ENCODE data around the gene OR2A25.
"Not testable (repeated sequence)": the region's sequence is repeated elsewhere in the genome, so short reads cannot be mapped to it uniquely, and the experiment has no call there.

OR2A25 gene, protein sequence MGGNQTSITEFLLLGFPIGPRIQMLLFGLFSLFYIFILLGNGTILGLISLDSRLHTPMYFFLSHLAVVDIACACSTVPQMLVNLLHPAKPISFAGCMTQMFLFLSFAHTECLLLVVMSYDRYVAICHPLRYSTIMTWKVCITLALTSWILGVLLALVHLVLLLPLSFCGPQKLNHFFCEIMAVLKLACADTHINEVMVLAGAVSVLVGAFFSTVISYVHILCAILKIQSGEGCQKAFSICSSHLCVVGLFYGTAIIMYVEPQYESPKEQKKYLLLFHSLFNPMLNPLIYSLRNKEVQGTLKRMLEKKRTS

DNA sequence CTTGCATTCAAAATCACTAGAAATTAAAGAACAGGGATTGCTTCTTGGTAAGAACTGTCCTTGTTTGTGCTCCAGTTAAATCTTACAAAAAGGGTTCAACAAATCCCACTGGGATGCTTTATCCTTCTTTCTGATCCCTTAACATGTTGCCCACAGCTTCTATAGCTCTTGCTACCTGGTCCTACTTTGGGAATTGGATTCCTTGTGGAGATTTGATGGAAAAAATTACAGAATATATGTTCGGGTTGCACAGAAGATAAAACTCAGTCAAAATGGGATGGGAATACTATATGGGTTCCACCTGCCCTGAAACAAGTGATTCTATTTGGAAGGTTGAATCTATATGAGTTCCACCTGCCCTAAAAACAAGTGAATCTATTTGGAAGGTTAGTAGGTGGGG is at the start of gene OR2A25:
OR2A25 (plus strand) TSS at position 301 of the 400 bp plus-strand sequence. CDS start 4,409 bp downstream, outside the sequence.
- DNase-seq (ENCODE audit: low spot score): no peak

GRCh38 chr7:144020340-144020739 is 49.3 kb upstream of the OR2A25 start:
- DNase-seq (ENCODE audit: low spot score): no peak

DNA sequence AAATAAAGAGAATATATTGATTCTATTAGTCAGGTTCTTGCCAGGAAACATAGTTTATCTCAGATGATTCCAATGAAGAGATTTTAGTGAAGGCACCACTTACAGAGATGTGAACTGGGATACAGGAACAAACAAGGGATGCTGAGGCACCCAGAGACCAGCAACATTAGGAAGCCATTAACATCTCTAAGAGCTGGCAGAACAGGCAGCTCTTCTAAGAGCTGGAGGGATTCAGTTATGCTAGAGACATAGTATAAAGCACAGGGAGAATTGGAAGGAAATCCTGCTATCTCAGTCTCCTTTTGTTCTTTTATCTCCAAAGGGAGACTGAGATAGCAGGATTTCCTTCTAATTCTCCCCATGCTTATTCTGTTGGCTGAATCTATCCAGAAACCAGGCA is 47.4 kb upstream of the OR2A25 start:
- DNase-seq (ENCODE audit: low spot score): no peak

DNA sequence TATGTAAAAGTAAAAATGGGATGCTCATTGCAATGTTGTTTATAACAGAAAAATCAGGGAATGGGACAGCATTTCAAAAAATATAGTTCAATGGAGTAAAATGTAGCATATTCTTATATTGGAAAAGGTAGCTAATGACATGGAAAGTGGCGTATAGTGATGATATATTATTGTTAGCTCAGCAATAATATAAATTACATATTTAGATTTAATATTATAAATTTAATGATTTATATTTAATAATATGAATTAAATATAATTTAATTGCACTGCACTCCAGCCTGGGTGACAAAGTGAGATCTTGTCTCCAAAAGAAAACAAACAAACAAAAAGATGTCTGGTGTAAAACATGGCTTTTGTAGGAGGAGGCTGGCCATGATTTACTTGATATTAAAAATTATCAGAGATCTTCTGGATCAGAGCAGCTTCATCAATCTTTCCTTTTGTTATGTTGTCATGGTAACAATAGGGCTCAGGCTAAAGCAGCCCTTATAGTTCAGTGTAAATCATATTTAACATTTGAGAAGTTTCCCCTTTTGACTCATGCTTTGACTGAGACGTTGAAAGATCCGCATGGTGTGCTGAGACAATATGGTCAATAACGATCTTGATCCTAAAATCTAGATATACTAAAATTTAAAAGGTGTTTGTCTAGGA is 46.3 kb upstream of the OR2A25 start:
- no peak for DNase-seq (ENCODE audit: low spot score)

GRCh38 chr7:144024213-144024612 is 45.4 kb upstream of the OR2A25 start:
- no peak for DNase-seq (ENCODE audit: low spot score)

DNA sequence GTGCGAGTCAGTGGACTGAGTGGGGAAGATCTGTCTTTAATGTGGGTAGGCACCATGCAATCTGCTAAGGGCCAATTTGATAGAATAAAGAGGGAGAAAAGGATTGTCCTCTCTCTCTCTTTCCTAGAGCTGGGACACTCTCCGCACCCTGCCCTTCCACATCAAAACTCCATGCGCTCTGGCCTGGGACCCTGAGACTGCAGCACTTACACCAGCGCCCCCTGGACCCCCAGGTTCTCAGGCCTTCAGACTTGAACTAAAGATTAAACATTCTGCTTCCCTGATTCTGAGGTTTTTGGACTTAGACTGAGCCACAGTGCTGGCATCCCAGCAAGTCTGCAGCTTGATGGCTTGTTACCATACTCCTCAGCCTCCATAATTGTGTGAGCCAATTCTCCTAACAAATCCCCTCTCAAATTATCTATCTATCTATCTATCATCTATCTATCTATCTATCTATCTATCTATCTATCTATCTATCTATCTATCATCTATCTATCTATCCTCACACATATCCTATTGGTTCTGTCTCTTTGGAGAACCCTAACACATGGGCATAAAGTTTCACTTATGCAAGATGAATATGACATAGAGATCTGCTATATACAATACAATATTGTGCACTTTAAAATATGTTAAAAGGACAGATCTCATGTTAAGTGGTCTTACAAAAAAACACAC is 43.3 kb upstream of the OR2A25 start:
- no peak for DNase-seq (ENCODE audit: low spot score)

DNA sequence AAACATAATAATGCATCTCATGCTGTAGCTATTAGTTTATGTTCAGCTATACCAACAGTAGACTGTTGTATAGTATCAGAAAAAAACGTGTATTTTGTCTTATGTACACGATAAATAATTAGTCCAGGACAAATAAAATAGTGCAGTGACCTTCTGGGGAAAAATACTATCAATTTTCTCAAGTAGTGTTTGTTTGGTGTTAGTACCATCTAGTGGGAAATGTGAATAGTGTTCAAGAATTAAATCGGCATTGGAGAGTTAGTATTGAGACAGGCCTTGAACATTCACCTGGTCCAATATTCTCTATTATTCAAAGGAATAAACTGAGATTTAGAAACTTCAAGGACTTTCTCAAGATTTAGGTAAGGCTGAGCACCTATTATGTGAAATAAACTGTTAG is 42.5 kb upstream of the OR2A25 start:
- DNase-seq (ENCODE audit: low spot score): peak; percentile 42

DNA sequence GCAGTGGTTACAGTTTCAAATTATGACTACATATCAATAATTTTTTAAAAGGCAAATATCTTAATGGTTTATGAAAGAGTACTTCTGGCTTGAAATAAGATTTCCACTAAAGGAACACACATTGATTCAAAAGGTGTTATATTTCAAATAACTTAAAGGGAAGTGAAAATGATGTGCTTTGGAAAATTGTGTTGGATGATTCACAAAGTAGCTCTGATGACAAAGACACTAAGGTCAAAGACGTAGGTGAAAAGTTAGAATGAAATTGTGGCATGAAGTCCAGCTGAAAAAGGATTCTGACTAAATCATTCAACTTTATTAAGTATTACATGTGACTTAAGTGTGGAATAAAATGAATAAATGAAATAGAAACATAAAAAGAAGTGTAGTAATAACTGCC is 41.6 kb upstream of the OR2A25 start:
- no peak for DNase-seq (ENCODE audit: low spot score)

DNA sequence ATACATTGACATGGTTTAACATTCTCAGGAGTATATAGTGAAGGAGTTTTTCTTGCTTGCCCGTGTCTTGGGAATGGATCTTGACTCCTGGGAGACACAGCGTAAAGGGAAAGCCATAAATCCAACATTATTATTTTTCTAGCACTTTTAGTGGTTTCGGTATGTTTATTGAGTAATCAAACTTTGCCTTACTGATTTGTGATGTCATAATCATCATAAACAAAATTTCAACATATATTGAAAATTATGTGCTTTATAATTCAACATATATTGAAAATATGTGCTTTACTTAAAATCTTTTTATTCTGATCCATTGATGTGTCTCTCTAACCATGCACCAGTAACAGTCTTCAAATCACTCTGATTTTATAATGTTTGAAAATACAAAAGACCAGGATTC is 41.1 kb upstream of the OR2A25 start:
- DNase-seq (ENCODE audit: low spot score): no peak

DNA sequence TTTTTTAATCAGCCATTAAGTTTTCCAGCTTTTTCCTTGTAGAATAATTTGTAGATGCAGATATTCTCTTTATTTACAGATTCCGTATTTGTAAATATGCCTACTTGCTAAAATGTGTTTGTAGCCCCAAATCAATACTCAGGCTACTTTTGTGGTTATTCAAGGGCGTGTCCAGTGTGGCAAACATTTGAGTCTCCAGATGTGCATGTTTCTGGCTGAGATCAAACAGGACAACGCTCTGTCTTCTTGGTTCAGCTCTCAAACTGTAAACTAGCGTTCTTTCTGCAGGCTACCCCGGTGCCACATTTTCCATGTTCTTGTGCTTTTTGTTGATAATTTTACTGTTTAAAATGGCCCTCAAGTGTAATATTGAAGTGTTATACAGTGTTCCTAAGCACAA is 37.1 kb upstream of the OR2A25 start:
- DNase-seq (ENCODE audit: low spot score): no peak

GRCh38 chr7:144032985-144033709 is 36.5 kb upstream of the OR2A25 start:
- no peak for DNase-seq (ENCODE audit: low spot score)

DNA sequence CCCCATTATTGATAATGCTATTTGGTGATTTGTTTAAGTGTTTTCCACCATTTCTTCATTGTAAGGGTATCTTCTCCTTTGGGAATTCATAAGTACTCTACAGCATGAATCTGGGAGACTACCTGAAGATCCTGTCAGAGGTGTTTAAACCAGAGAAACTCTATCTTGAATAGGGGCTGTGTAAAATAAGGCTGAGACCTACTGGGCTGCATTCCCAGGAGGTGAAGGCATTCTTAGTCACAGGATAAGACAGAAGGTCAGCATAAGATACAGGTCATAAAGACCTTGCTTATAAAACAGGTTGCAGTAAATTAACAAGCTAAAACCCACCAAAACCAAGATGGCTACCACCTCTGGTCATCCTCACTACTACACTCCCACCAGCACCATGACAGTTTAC is 34.2 kb upstream of the OR2A25 start:
- no peak for DNase-seq (ENCODE audit: low spot score)

- no peak for DNase-seq (ENCODE audit: low spot score)
Observed at GRCh38 chr7:144036302-144036885, 33.2 kb upstream of the OR2A25 start.

- no peak for DNase-seq (ENCODE audit: low spot score)
Observed at GRCh38 chr7:144037414-144038035, 32.1 kb upstream of the OR2A25 start.

GRCh38 chr7:144038887-144039286 is 30.7 kb upstream of the OR2A25 start:
- no peak for DNase-seq (ENCODE audit: low spot score)

- DNase-seq (ENCODE audit: low spot score): no peak
Observed at GRCh38 chr7:144048648-144049047, 21.0 kb upstream of the OR2A25 start, which contains the start of gene OR2A5. Gene OR2A5 (plus strand): TSS chr7:144048948. CDS start chr7:144050402, 1,454 bp downstream.

DNA sequence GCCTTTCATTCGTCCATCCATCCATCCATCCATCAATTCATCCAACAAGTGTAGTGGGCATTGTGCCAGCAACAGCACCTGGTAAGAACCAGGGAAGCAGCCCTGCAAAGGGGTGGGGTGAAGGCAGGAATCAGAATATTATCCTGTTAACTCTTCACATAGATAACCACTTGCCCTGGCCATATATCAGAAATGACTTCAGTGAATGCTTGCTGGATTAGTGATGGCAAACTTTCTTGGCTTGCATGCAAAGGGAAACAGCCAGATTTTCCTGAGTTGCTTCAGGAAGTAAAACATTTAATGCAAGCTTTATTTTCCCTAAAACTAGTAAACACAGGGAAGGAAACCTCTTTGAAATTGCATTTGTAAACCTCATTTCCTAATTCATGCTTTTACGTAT is 20.1 kb upstream of the OR2A25 start:
- no peak for DNase-seq (ENCODE audit: low spot score)

DNA sequence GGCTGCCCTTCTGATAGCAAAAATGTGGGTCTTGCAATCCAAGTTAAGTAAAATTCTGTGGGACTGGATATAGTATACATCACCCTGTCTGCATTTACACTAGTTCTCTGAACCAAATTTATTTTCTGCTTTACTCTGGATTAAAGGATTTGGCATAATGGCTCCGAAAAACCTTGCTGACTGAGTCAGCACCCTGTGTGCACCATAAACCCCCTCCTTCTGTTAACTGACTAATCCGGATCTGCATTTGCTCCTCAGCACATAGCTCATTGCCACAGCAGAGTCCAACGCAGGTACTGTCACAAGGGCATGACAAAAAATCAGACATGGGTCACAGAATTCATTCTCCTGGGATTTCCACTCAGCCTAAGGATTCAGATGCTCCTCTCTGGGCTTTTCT is 19.5 kb upstream of the OR2A25 start:
- DNase-seq (ENCODE audit: low spot score): peak; percentile 16

DNA sequence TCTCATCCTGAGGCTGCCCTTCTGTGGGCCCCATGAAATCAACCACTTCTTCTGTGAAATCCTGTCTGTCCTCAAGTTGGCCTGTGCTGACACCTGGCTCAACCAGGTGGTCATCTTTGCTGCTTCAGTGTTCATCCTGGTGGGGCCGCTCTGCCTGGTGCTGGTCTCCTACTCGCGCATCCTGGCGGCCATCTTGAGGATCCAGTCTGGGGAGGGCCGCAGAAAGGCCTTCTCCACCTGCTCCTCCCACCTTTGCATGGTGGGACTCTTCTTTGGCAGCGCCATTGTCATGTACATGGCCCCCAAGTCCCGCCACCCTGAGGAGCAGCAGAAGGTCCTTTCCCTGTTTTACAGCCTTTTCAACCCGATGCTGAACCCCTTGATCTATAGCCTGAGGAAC is 18.7 kb upstream of the OR2A25 start:
- DNase-seq (ENCODE audit: low spot score): not testable (repeated sequence)

DNA sequence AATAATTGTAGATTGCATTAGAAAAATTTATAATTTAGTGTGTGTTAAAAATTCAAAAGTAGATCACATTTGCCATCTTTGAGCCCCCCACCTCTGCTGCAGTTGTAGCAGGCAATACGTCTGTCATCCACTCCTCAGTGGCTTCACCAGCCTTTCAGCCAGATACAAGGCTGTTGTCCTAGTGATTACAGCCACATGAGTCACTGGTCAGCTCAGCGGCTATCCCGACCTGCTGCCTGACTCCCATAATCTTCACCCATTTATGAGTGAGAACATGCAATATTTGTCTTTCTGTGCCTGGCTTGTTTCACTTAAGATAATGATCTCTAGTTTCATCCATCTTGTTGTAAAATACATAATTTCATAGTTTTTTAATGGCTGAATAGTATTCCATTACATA is 11.7 kb upstream of the OR2A25 start:
- DNase-seq (ENCODE audit: low spot score): peak; percentile 55

DNA sequence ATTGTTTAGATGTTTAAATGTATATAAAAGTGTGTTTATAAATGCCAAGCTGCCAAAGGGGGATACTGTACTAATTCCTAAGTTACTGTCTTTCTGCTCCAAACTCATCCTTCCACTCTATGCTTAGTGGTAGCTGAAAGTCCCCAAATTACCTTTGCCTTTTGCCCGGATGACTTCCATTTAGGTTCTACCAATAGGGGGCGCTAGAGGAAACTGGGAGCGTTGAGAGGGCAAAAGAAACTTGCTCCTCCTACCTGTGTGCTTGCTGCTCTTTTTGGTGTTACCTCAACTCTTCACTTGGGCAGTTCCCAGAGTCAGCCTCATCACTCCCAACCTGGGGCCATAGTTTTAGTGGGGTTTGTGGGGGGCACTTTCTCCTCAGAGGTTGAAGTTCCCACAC is 5.9 kb upstream of the OR2A25 start:
- no peak for DNase-seq (ENCODE audit: low spot score)

DNA sequence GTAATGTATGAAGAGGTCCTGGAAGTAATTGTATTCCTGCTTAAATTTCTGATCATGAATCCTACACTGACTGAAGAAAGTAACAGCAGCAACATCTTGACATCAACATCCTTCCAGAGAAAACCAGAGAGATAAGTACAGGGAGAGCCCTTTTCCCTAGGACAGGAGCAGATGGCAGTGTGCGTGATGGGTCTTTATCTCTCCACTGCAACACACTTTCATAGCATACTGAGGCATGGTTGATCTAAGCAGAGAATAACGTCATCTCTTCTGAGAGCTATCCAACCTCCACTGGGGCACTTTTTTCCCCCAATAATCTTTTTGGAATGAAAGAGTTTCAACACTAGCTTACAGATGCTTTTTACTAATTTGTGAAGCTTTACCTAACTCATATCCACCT is 342 bp downstream of the OR2A25 start:
- DNase-seq (ENCODE audit: low spot score): no peak

Measured in kidney tubule cell (primary cell).